GM12878 (cell line): ENCODE measurements around the gene LCA5. TPM values are rescaled to one million over a fixed set of nuclear protein-coding genes. Genes with fewer than 3 reads are reported as not detected.

Experiments
- CHD4 ChIP-seq: fragments of 200-600 bp; sonication (generic); IDR thresholded peaks from 2 replicates; pipeline ENCODE4 v1.6.1; 2016; ENCODE audit warnings: mild to moderate bottlenecking
- CUX1 ChIP-seq: IDR thresholded peaks from 2 replicates; pipeline ENCODE4 v1.6.1; 2012; ENCODE audit warnings: improper control_type of control experiment, low read depth, low read length; ENCODE audit not compliant: insufficient replicate concordance
- ETV6 ChIP-seq, 2 experiments: fragments of 450-650 bp in 1 of 2; IDR thresholded peaks in 1 of 2; conservative IDR thresholded peaks in 1 of 2; 2 replicates each; pipeline ENCODE4 v1.6.1; 2014; ENCODE audit warnings: antibody characterized with exemption in 1 of 2, borderline replicate concordance in 1 of 2, low read depth in 1 of 2, mild to moderate bottlenecking in 1 of 2, moderate library complexity in 1 of 2
- GATAD2B ChIP-seq: fragments of 450-650 bp; conservative IDR thresholded peaks from 2 replicates; pipeline ENCODE4 v1.6.1; 2017; ENCODE audit warnings: low read depth, mild to moderate bottlenecking, moderate library complexity
- IKZF2 ChIP-seq, 2 experiments: fragments of 450-650 bp; IDR thresholded peaks; 2 replicates each; pipeline ENCODE4 v1.6.1; 2017; ENCODE audit warnings: mild to moderate bottlenecking in 2 of 2, moderate library complexity in 2 of 2
- NR2C2 ChIP-seq: IDR thresholded peaks from 2 replicates; pipeline ENCODE4 v1.6.1; 2011; ENCODE audit warnings: borderline replicate concordance, low read depth; ENCODE audit not compliant: control insufficient read depth, insufficient read length
- PKNOX1 ChIP-seq: fragments of 450-650 bp; IDR thresholded peaks from 2 replicates; pipeline ENCODE4 v1.6.1; 2016; ENCODE audit warnings: mild to moderate bottlenecking
- RBBP5 ChIP-seq: fragments of 200-600 bp; sonication (generic); conservative IDR thresholded peaks from 2 replicates; pipeline ENCODE4 v1.6.1; 2016
- RELA ChIP-seq: fragments of 450-650 bp; IDR thresholded peaks from 2 replicates; pipeline ENCODE4 v1.8.0; 2014; ENCODE audit warnings: borderline replicate concordance; ENCODE audit not compliant: partially characterized antibody
- RUNX3 ChIP-seq: IDR thresholded peaks from 2 replicates; pipeline ENCODE4 v1.6.1; 2012; ENCODE audit warnings: low read length, inconsistent platforms
- SIX5 ChIP-seq: IDR thresholded peaks from 2 replicates; pipeline ENCODE4 v1.6.1; 2011; ENCODE audit warnings: mild to moderate bottlenecking, low read depth, low read length, moderate library complexity; ENCODE audit not compliant: severe bottlenecking
- TCF3 ChIP-seq: IDR thresholded peaks from 2 replicates; pipeline ENCODE4 v1.6.1; 2012; ENCODE audit warnings: low read depth, mild to moderate bottlenecking, low read length, borderline replicate concordance; ENCODE audit not compliant: insufficient read depth
- polyA plus RNA-seq, 11 experiments: library from polyadenylated mRNA; depleted of rRNA in 4 of 11; unstranded in 6 of 11; stranded (reverse) in 5 of 11; fragments of >200 nt; fragmentation: Nextera tagmentation in 4 of 11; fragmentation: Illumina TruSeq in 1 of 11; extraction: Ambion mirVana in 4 of 11; extraction: Trizol in 1 of 11; gene quantifications; 1 replicate in 1 of 11; 2 replicates in 10 of 11; pipeline versions ENCODE4 v1.2.1 to v1.2.3, GENCODE V29; 2011 to 2016; ENCODE audit warnings: inconsistent platforms in 2 of 11, missing spikeins in 2 of 11, low read depth in 1 of 11
- total RNA-seq, 4 experiments: library from RNA; depleted of rRNA in 3 of 4; stranded (reverse); fragments of >200 nt in 3 of 4; fragmentation: Illumina TruSeq in 1 of 4; extraction: Trizol in 1 of 4; gene quantifications; 2 replicates each; pipeline versions ENCODE4 v1.2.1 to v1.2.3, GENCODE V29; 2013 to 2021
- TF ChIP-seq, protein P1 (sequence below): fragments of 450-650 bp; IDR thresholded peaks from 2 replicates; pipeline ENCODE4 v1.6.1; 2016; ENCODE audit warnings: mild to moderate bottlenecking
- TF ChIP-seq, protein P2 (sequence below): fragments of 450-650 bp; IDR thresholded peaks from 2 replicates; pipeline ENCODE4 v1.6.1; 2016; ENCODE audit warnings: mild to moderate bottlenecking, moderate library complexity, borderline replicate concordance
- TF ChIP-seq, protein P3 (sequence below): fragments of 450-650 bp; IDR thresholded peaks from 2 replicates; pipeline ENCODE4 v1.6.1; 2017; ENCODE audit warnings: borderline replicate concordance

LCA5 gene
- total and polyA plus RNA-seq, 10 of the 15 experiments (the other 5 are each of a cell fraction or from before 2014, with no cell fraction given): 0.13 to 0.45 (median 0.27) TPM

DNA sequence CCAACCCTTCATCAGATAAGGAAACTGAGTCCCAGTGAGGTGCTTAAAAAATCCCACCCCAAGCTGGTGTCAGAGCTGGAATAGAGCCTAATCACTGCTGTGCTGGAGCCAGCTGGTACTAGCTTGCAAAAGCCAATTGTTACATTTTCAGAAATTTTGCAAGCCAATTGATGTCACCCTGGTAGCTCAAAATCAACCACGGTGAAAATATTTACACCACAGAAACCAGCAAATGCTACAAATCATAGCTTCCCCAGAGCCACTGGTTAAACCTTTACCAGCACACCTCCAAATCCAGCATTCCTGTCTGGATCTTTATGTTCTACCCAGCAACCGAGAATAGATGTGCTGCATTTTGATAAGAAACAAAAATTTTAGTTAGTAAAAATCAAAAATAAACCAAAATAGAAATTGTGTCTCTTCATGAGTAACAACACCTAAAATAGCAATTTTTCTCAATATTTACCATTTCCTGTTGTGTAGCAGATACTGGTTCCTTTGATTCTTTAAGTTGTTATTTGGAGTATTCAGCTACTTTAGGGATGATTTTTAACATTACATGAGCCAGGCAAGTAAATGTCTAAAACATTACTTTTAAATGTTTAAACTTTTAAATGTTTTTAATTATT is 7.2 kb upstream of the LCA5 start (continued):
- TF ChIP-seq CUX1 (no peak), RELA (no peak), NR2C2 (no peak), SIX5 (no peak), CHD4 (no peak), GATAD2B (0 out of 2 replicates have a peak, but pooled peaks have one; percentile 30), RBBP5 (no peak), ETV6 (conservative IDR thresholded peaks at IDR 0.05 in 1 of 2, IDR thresholded peaks at IDR 0.05 in 1 of 2; ENCODE audit: borderline replicate concordance in 1 of 2, low read depth in 1 of 2) (no peak), PKNOX1 (0 out of 2 replicates have a peak, but pooled peaks have one; percentile 7), TCF3 (peak; percentile 61; the same call in 1 of the 2 replicates), RUNX3 (peak; percentile 91), IKZF2 (IDR thresholded peaks at IDR 0.05) (peak; percentile 7 to 20)
- TF ChIP-seq, protein P1, sequence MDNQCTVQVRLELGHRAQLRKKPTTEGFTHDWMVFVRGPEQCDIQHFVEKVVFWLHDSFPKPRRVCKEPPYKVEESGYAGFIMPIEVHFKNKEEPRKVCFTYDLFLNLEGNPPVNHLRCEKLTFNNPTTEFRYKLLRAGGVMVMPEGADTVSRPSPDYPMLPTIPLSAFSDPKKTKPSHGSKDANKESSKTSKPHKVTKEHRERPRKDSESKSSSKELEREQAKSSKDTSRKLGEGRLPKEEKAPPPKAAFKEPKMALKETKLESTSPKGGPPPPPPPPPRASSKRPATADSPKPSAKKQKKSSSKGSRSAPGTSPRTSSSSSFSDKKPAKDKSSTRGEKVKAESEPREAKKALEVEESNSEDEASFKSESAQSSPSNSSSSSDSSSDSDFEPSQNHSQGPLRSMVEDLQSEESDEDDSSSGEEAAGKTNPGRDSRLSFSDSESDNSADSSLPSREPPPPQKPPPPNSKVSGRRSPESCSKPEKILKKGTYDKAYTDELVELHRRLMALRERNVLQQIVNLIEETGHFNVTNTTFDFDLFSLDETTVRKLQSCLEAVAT: no peak
- TF ChIP-seq, protein P2, sequence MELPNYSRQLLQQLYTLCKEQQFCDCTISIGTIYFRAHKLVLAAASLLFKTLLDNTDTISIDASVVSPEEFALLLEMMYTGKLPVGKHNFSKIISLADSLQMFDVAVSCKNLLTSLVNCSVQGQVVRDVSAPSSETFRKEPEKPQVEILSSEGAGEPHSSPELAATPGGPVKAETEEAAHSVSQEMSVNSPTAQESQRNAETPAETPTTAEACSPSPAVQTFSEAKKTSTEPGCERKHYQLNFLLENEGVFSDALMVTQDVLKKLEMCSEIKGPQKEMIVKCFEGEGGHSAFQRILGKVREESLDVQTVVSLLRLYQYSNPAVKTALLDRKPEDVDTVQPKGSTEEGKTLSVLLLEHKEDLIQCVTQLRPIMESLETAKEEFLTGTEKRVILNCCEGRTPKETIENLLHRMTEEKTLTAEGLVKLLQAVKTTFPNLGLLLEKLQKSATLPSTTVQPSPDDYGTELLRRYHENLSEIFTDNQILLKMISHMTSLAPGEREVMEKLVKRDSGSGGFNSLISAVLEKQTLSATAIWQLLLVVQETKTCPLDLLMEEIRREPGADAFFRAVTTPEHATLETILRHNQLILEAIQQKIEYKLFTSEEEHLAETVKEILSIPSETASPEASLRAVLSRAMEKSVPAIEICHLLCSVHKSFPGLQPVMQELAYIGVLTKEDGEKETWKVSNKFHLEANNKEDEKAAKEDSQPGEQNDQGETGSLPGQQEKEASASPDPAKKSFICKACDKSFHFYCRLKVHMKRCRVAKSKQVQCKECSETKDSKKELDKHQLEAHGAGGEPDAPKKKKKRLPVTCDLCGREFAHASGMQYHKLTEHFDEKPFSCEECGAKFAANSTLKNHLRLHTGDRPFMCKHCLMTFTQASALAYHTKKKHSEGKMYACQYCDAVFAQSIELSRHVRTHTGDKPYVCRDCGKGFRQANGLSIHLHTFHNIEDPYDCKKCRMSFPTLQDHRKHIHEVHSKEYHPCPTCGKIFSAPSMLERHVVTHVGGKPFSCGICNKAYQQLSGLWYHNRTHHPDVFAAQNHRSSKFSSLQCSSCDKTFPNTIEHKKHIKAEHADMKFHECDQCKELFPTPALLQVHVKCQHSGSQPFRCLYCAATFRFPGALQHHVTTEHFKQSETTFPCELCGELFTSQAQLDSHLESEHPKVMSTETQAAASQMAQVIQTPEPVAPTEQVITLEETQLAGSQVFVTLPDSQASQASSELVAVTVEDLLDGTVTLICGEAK: no peak
- TF ChIP-seq, protein P3, sequence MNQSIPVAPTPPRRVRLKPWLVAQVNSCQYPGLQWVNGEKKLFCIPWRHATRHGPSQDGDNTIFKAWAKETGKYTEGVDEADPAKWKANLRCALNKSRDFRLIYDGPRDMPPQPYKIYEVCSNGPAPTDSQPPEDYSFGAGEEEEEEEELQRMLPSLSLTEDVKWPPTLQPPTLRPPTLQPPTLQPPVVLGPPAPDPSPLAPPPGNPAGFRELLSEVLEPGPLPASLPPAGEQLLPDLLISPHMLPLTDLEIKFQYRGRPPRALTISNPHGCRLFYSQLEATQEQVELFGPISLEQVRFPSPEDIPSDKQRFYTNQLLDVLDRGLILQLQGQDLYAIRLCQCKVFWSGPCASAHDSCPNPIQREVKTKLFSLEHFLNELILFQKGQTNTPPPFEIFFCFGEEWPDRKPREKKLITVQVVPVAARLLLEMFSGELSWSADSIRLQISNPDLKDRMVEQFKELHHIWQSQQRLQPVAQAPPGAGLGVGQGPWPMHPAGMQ: no peak
